ENCODE measurements around the gene KLHL3. TPM values are rescaled to one million over a fixed set of nuclear protein-coding genes. Genes with fewer than 3 reads are reported as not detected.

KLHL3 gene
- total and polyA plus RNA-seq, 2 experiments from 2014 or later, result 4.9 to 10.8 TPM

DNA sequence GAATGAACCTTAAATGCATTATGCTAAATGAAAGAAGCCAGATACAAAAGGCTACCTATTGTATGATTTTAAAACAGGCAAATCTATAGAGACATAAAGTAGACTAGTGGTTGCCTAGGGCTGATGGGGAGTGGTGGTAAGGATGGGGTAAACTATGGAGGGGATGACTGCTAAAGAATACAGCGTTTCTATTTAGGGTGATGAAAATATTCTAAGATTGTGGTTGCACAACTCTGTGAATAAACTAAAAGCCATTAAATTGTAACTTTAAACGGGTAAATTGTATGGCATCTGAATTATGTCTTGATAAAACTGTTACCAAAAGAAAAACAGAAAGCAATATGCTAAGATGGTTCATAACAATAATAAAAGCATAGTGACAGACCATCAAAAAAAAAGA, 21.4 kb downstream of the KLHL3 start:
- no peaks in the 10 kb centered on the region for H3K27me3 ChIP-seq (ENCODE audit: insufficient read depth)
- H3K9me2 ChIP-seq (ENCODE audit: insufficient read depth), result no peaks in the 10 kb centered on the region

More for the DNA sequence above, 21.4 kb downstream of the KLHL3 start:
- Histone ChIP-seq H3K79me2 (replicated peaks; ENCODE audit: insufficient read depth) (0 out of 2 replicates have a peak, but pooled peaks cover 3% of the 10 kb centered on the region), H3K4me2 (no peak overlapping the region), H3K4me3 (no peak overlapping the region), H3F3A (replicated peaks; ENCODE audit: low read depth) (no peaks in the 10 kb centered on the region), H3K27ac (ENCODE audit: low read depth) (no peak overlapping the region), H4K20me1 (replicated peaks; ENCODE audit: insufficient read depth) (no peaks in the 10 kb centered on the region; the same call in 1 of the 2 replicates), H3K36me3 (ENCODE audit: insufficient read depth) (peaks cover 16% of the 10 kb centered on the region; the same call in 1 of the 2 replicates), H3K4me1 (ENCODE audit: insufficient read depth) (no peaks in the 10 kb centered on the region), H2AFZ (no peak overlapping the region)
- DNase-seq (ENCODE audit: low spot score), result no peak
- ATAC-seq, result no peak
- TF ChIP-seq EZH2 (IDR thresholded peaks at IDR 0.05; ENCODE audit: low read depth, unreplicated experiment), result no peak
- no peak for TF ChIP-seq STAT1 (IDR thresholded peaks at IDR 0.05; ENCODE audit: unreplicated experiment)
- TF ChIP-seq EZH2phosphoT487 (IDR thresholded peaks at IDR 0.05; ENCODE audit: unreplicated experiment), result no peak
- TF ChIP-seq, protein P1, sequence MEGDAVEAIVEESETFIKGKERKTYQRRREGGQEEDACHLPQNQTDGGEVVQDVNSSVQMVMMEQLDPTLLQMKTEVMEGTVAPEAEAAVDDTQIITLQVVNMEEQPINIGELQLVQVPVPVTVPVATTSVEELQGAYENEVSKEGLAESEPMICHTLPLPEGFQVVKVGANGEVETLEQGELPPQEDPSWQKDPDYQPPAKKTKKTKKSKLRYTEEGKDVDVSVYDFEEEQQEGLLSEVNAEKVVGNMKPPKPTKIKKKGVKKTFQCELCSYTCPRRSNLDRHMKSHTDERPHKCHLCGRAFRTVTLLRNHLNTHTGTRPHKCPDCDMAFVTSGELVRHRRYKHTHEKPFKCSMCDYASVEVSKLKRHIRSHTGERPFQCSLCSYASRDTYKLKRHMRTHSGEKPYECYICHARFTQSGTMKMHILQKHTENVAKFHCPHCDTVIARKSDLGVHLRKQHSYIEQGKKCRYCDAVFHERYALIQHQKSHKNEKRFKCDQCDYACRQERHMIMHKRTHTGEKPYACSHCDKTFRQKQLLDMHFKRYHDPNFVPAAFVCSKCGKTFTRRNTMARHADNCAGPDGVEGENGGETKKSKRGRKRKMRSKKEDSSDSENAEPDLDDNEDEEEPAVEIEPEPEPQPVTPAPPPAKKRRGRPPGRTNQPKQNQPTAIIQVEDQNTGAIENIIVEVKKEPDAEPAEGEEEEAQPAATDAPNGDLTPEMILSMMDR (conservative IDR thresholded peaks at IDR 0.05; ENCODE audit: low read depth in 2 of 2), result no peak
- TF ChIP-seq, protein P2, sequence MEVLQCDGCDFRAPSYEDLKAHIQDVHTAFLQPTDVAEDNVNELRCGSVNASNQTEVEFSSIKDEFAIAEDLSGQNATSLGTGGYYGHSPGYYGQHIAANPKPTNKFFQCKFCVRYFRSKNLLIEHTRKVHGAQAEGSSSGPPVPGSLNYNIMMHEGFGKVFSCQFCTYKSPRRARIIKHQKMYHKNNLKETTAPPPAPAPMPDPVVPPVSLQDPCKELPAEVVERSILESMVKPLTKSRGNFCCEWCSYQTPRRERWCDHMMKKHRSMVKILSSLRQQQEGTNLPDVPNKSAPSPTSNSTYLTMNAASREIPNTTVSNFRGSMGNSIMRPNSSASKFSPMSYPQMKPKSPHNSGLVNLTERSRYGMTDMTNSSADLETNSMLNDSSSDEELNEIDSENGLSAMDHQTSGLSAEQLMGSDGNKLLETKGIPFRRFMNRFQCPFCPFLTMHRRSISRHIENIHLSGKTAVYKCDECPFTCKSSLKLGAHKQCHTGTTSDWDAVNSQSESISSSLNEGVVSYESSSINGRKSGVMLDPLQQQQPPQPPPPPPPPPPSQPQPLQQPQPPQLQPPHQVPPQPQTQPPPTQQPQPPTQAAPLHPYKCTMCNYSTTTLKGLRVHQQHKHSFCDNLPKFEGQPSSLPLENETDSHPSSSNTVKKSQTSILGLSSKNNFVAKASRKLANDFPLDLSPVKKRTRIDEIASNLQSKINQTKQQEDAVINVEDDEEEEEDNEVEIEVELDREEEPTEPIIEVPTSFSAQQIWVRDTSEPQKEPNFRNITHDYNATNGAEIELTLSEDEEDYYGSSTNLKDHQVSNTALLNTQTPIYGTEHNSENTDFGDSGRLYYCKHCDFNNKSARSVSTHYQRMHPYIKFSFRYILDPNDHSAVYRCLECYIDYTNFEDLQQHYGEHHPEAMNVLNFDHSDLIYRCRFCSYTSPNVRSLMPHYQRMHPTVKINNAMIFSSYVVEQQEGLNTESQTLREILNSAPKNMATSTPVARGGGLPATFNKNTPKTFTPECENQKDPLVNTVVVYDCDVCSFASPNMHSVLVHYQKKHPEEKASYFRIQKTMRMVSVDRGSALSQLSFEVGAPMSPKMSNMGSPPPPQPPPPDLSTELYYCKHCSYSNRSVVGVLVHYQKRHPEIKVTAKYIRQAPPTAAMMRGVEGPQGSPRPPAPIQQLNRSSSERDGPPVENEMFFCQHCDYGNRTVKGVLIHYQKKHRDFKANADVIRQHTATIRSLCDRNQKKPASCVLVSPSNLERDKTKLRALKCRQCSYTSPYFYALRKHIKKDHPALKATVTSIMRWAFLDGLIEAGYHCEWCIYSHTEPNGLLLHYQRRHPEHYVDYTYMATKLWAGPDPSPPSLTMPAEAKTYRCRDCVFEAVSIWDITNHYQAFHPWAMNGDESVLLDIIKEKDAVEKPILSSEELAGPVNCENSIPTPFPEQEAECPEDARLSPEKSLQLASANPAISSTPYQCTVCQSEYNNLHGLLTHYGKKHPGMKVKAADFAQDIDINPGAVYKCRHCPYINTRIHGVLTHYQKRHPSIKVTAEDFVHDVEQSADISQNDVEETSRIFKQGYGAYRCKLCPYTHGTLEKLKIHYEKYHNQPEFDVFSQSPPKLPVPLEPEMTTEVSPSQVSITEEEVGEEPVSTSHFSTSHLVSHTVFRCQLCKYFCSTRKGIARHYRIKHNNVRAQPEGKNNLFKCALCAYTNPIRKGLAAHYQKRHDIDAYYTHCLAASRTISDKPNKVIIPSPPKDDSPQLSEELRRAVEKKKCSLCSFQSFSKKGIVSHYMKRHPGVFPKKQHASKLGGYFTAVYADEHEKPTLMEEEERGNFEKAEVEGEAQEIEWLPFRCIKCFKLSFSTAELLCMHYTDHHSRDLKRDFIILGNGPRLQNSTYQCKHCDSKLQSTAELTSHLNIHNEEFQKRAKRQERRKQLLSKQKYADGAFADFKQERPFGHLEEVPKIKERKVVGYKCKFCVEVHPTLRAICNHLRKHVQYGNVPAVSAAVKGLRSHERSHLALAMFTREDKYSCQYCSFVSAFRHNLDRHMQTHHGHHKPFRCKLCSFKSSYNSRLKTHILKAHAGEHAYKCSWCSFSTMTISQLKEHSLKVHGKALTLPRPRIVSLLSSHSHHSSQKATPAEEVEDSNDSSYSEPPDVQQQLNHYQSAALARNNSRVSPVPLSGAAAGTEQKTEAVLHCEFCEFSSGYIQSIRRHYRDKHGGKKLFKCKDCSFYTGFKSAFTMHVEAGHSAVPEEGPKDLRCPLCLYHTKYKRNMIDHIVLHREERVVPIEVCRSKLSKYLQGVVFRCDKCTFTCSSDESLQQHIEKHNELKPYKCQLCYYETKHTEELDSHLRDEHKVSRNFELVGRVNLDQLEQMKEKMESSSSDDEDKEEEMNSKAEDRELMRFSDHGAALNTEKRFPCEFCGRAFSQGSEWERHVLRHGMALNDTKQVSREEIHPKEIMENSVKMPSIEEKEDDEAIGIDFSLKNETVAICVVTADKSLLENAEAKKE (CRISPR knock-in tag; IDR thresholded peaks at IDR 0.05), result no peak
- no peak for TF ChIP-seq JUNB (IDR thresholded peaks at IDR 0.05; ENCODE audit: unreplicated experiment)
- no peak for TF ChIP-seq CREB1 (CRISPR knock-in tag; IDR thresholded peaks at IDR 0.05; ENCODE audit: low read depth)
- TF ChIP-seq POLR2AphosphoS5 (IDR thresholded peaks at IDR 0.05; ENCODE audit: low read depth), result no peak
- TF ChIP-seq, protein P3, sequence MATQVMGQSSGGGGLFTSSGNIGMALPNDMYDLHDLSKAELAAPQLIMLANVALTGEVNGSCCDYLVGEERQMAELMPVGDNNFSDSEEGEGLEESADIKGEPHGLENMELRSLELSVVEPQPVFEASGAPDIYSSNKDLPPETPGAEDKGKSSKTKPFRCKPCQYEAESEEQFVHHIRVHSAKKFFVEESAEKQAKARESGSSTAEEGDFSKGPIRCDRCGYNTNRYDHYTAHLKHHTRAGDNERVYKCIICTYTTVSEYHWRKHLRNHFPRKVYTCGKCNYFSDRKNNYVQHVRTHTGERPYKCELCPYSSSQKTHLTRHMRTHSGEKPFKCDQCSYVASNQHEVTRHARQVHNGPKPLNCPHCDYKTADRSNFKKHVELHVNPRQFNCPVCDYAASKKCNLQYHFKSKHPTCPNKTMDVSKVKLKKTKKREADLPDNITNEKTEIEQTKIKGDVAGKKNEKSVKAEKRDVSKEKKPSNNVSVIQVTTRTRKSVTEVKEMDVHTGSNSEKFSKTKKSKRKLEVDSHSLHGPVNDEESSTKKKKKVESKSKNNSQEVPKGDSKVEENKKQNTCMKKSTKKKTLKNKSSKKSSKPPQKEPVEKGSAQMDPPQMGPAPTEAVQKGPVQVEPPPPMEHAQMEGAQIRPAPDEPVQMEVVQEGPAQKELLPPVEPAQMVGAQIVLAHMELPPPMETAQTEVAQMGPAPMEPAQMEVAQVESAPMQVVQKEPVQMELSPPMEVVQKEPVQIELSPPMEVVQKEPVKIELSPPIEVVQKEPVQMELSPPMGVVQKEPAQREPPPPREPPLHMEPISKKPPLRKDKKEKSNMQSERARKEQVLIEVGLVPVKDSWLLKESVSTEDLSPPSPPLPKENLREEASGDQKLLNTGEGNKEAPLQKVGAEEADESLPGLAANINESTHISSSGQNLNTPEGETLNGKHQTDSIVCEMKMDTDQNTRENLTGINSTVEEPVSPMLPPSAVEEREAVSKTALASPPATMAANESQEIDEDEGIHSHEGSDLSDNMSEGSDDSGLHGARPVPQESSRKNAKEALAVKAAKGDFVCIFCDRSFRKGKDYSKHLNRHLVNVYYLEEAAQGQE (IDR thresholded peaks at IDR 0.05; ENCODE audit: unreplicated experiment), result no peak
- TF ChIP-seq, protein P4, sequence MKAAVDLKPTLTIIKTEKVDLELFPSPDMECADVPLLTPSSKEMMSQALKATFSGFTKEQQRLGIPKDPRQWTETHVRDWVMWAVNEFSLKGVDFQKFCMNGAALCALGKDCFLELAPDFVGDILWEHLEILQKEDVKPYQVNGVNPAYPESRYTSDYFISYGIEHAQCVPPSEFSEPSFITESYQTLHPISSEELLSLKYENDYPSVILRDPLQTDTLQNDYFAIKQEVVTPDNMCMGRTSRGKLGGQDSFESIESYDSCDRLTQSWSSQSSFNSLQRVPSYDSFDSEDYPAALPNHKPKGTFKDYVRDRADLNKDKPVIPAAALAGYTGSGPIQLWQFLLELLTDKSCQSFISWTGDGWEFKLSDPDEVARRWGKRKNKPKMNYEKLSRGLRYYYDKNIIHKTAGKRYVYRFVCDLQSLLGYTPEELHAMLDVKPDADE (IDR thresholded peaks at IDR 0.05), result no peak
- TF ChIP-seq NANOG (IDR thresholded peaks at IDR 0.05; ENCODE audit: borderline replicate concordance), result no peak
- no peak for TF ChIP-seq ZNF331 (CRISPR knock-in tag; IDR thresholded peaks at IDR 0.05; ENCODE audit: low read depth)
- no peak for TF ChIP-seq ZNF114 (CRISPR knock-in tag; IDR thresholded peaks at IDR 0.05)
- H3K9me3 Mint-ChIP-seq, result peaks cover 18% of the 10 kb centered on the region
- no peaks in the 10 kb centered on the region for H3K4me1 Mint-ChIP-seq
- H3K36me3 Mint-ChIP-seq (ENCODE audit: low read depth), result peaks cover 40% of the 10 kb centered on the region
- H3K27ac Mint-ChIP-seq, result no peak overlapping the region
- no peaks in the 10 kb centered on the region for H3K27me3 Mint-ChIP-seq (ENCODE audit: insufficient read depth, low read depth, poor library complexity)
- no peak overlapping the region for H3K4me3 Mint-ChIP-seq

Measured in GM23338 (cell line).